ENCODE measurements around the gene ASCC1. TPM values are rescaled to one million over a fixed set of nuclear protein-coding genes. Genes with fewer than 3 reads are reported as not detected.

The ASCC1 gene
- polyA plus RNA-seq, 2 of the 4 experiments (the other 2 are of a cell fraction), result 56.5 to 82.3 TPM

DNA sequence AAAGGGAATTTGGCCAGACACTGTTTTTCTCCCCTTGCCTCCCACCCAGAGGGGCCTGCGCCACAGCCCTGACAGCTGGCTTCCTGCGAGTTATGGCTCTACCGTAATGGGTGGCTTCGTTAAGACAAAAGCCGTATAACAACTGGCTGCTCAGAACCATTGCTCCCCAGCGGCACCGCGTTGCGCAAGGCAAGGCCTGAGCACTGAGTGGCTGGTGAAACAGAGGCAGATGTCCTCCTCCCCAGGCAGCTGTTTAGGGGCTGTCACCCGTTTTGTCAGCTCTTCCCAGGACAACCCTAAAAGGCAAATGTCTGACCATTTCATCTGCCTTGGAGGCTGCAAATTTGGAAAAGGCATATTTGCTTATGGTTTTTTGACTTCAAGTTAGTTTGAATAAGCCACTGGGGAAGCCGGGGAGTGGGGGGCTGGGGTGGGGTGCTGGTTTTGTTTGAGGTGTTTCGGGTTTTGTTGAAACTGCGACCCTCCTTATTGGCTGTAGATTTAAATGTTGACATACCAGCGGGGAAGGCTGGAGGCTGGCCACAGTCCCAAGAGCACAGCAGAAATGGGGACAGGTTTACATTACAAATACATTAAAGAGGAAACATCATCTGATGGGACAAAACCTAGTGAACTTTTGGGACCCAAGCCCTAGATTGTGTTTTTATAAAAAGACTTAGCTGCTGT is 127.0 kb downstream of the ASCC1 start:
- TF ChIP-seq CEBPB (IDR thresholded peaks at IDR 0.05) (peak in 1 of 2 experiments; percentile 72; a peak in 2 of 4 replicates), CHD4 (IDR thresholded peaks at IDR 0.05; ENCODE audit: borderline replicate concordance) (no peak)
- no peak overlapping the region for H3K4me2 ChIP-seq
- H3K27ac ChIP-seq, result no peak overlapping the region
- H3K4me1 ChIP-seq, result peaks cover 9% of the 10 kb centered on the region; the same call in 2 of the 3 replicates
- H3K4me3 ChIP-seq, result no peak overlapping the region
- no peak for DNase-seq (ENCODE audit: low read depth in 1 of 2, low spot score in 1 of 2)
- WGBS (ENCODE audit: missing lambda C conversion rate), result 86% methylated on average over 14 of the region's 14 CpGs
- ChIA-PET POLR2A (no interaction called here), CTCF (interaction anchor here (0.7 to 1.6 kb wide), 4 partner anchors 10 to 133 kb away, joined by 3 to 4 read pairs (median 4); no protein-coding TSS in a partner anchor)
- no peak for FAIRE-seq
- H3K9me3 ChIP-seq, result no peaks in the 10 kb centered on the region
- ATAC-seq, result no peak

GRCh38 chr10:72087969-72088888 is 127.8 kb downstream of the ASCC1 start, which contains the start of gene SPOCK2:
SPOCK2 (minus strand) TSS chr10:72088551; CDS start chr10:72088328, 223 bp downstream.
- H3K4me1 ChIP-seq, result peaks cover 8% of the 10 kb centered on the region; the same call in 2 of the 3 replicates
- H3K4me3 ChIP-seq, result no peak within 1 kb of the TSS
- FAIRE-seq, result no peak
- CTCF ChIA-PET, result interaction anchor here (0.6 to 1.6 kb wide), 3 partner anchors 22 to 132 kb away, joined by 3 to 4 read pairs (median 3); no protein-coding TSS in a partner anchor
- no peak within 1 kb of the TSS for H3K27ac ChIP-seq
- 91% methylated on average over 59 of the region's 65 CpGs for WGBS (ENCODE audit: missing lambda C conversion rate)
- H3K9me3 ChIP-seq, result no peaks in the 10 kb centered on the region
- no peak for DNase-seq (ENCODE audit: low read depth in 1 of 2, low spot score in 1 of 2)
- no peak within 1 kb of the TSS for H3K4me2 ChIP-seq
- no peak for TF ChIP-seq HOXB5 (CRISPR knock-in tag; IDR thresholded peaks at IDR 0.05)
- TF ChIP-seq ZC3H11A (IDR thresholded peaks at IDR 0.05), result no peak
- no peak for TF ChIP-seq FOSL2 (IDR thresholded peaks at IDR 0.05)
- TF ChIP-seq FOSL2 (CRISPR knock-in tag; IDR thresholded peaks at IDR 0.05), result no peak
- TF ChIP-seq KDM1A (IDR thresholded peaks at IDR 0.05; ENCODE audit: low read depth), result no peak
- no peak for TF ChIP-seq MAZ (IDR thresholded peaks at IDR 0.05; ENCODE audit: borderline replicate concordance, low read depth, low read length)
- no peak for TF ChIP-seq HES2 (IDR thresholded peaks at IDR 0.05)
- TF ChIP-seq ZNF302 (CRISPR knock-in tag; IDR thresholded peaks at IDR 0.05), result no peak
- no peak for TF ChIP-seq CEBPB (IDR thresholded peaks at IDR 0.05)
- TF ChIP-seq HEYL (CRISPR knock-in tag; IDR thresholded peaks at IDR 0.05), result no peak
- no peak for TF ChIP-seq NR3C1 (IDR thresholded peaks at IDR 0.05)
- no peak for TF ChIP-seq FOXS1 (CRISPR knock-in tag; IDR thresholded peaks at IDR 0.05)
- TF ChIP-seq, protein P1, sequence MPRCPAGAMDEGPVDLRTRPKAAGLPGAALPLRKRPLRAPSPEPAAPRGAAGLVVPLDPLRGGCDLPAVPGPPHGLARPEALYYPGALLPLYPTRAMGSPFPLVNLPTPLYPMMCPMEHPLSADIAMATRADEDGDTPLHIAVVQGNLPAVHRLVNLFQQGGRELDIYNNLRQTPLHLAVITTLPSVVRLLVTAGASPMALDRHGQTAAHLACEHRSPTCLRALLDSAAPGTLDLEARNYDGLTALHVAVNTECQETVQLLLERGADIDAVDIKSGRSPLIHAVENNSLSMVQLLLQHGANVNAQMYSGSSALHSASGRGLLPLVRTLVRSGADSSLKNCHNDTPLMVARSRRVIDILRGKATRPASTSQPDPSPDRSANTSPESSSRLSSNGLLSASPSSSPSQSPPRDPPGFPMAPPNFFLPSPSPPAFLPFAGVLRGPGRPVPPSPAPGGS (IDR thresholded peaks at IDR 0.05), result no peak
- POLR2A ChIA-PET, result no interaction called here
- ATAC-seq, result no peak

DNA sequence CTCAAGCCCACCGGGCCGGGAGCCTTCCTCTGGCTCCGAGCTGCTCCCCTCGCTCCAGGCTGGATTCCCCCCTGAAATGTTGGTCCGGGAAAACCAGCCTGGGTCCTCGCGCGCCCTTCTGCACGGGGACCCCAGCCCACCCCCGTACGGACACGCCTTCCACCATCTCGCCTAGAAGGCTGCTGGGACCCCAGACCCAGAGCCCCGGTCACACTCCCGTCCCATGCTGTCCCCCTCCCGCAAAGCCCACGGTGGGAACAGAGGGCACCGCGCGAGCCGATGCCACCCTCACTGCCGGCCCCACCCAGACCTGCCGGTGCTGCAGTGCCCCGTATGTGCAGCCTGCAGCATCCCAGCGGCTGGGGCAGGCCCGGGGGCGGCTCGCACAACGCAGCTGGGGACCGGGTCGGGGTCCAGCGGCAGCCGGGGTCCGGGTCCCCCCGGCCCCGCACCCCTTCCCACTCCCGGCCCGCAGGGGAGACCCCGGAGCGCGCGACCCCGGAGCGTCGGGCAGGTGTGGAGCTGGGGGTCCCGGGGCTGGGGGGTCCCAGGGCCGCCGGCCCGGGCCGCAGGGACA is 128.6 kb downstream of the ASCC1 start:
- no peak overlapping the region for H3K27ac ChIP-seq
- POLR2A ChIA-PET, result no interaction called here
- peaks cover under 1% of the 10 kb centered on the region; the same call in 2 of the 3 replicates for H3K4me1 ChIP-seq
- no peak overlapping the region for H3K4me3 ChIP-seq
- FAIRE-seq, result no peak
- TF ChIP-seq MYC (IDR thresholded peaks at IDR 0.05; ENCODE audit: borderline replicate concordance, low read length) (no peak), FOSB (CRISPR knock-in tag; IDR thresholded peaks at IDR 0.05) (no peak), ZC3H11A (IDR thresholded peaks at IDR 0.05) (no peak), EHF (CRISPR knock-in tag; IDR thresholded peaks at IDR 0.05) (no peak), TP53 (CRISPR knock-in tag; IDR thresholded peaks at IDR 0.05) (no peak), NFE2L2 (conservative IDR thresholded peaks at IDR 0.05; ENCODE audit: low read length) (no peak), SREBF2 (IDR thresholded peaks at IDR 0.05) (no peak), RFX5 (IDR thresholded peaks at IDR 0.05) (no peak), CHD2 (IDR thresholded peaks at IDR 0.05; ENCODE audit: low read length, partially characterized antibody) (no peak), CTCF (IDR thresholded peaks at IDR 0.05) (no peak)
- TF ChIP-seq, protein P2, sequence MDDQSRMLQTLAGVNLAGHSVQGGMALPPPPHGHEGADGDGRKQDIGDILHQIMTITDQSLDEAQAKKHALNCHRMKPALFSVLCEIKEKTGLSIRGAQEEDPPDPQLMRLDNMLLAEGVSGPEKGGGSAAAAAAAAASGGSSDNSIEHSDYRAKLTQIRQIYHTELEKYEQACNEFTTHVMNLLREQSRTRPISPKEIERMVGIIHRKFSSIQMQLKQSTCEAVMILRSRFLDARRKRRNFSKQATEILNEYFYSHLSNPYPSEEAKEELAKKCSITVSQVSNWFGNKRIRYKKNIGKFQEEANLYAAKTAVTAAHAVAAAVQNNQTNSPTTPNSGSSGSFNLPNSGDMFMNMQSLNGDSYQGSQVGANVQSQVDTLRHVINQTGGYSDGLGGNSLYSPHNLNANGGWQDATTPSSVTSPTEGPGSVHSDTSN (IDR thresholded peaks at IDR 0.05), result no peak
- DNase-seq (ENCODE audit: low read depth in 1 of 2, low spot score in 1 of 2), result no peak
- no peak for ATAC-seq
- CTCF ChIA-PET, result no interaction called here
- no peaks in the 10 kb centered on the region for H3K9me3 ChIP-seq
- no peak overlapping the region for H3K4me2 ChIP-seq
- WGBS (ENCODE audit: missing lambda C conversion rate), result 94% methylated on average over 7 of the region's 50 CpGs
